AG09319 (cell line): ENCODE data around the gene RNF115.
"Not testable (repeated sequence)": the region's sequence is repeated elsewhere in the genome, so short reads cannot be mapped to it uniquely, and the experiment has no call there.

Experiments
- DNase-seq: peaks from one replicate; pipeline ENCODE4 v3.0.0-alpha.2; 2010; ENCODE audit warnings: low read depth; ENCODE audit errors: extremely low read depth
- CTCF ChIP-seq: IDR thresholded peaks from 2 replicates; pipeline ENCODE4 v1.5.1; 2011; ENCODE audit warnings: low read depth, mild to moderate bottlenecking, inconsistent platforms, low read length, moderate library complexity

Gene RNF115

GRCh38 chr1:145845144-145845513 lies 21.2 kb upstream of the RNF115 start:
- no peak for DNase-seq
- no peak for TF ChIP-seq CTCF

GRCh38 chr1:145843031-145843430 lies 19.1 kb upstream of the RNF115 start:
- no peak for DNase-seq
- no peak for TF ChIP-seq CTCF

GRCh38 chr1:145837656-145838055 lies 13.8 kb upstream of the RNF115 start:
- no peak for TF ChIP-seq CTCF
- DNase-seq: no peak

- DNase-seq: not testable (repeated sequence)
Measured at GRCh38 chr1:145830810-145831209, 6.9 kb upstream of the RNF115 start.

GRCh38 chr1:145828367-145829026 lies 4.6 kb upstream of the RNF115 start:
- no peak for DNase-seq
- TF ChIP-seq CTCF: no peak

- no peak for DNase-seq
- TF ChIP-seq CTCF: no peak
Measured at GRCh38 chr1:145827966-145828365, 4.1 kb upstream of the RNF115 start.

GRCh38 chr1:145826030-145826429 lies 2.1 kb upstream of the RNF115 start:
- no peak for TF ChIP-seq CTCF

GRCh38 chr1:145824499-145824842 lies 576 bp upstream of the RNF115 start:
- TF ChIP-seq CTCF: no peak
- no peak for DNase-seq

More at GRCh38 chr1:145826030-145826429, 2.1 kb upstream of the RNF115 start:
- no peak for DNase-seq

- not testable (repeated sequence) for DNase-seq
Measured at GRCh38 chr1:145822779-145823331, 1.0 kb downstream of the RNF115 start.

GRCh38 chr1:145818095-145818494 lies 5.8 kb downstream of the RNF115 start:
- not testable (repeated sequence) for DNase-seq

- DNase-seq: not testable (repeated sequence)
Measured at GRCh38 chr1:145812977-145813810, 10.7 kb downstream of the RNF115 start.
